Erythroblast (primary cell): Measurements from ENCODE around the gene TOX2.

Source experiments
- GATA1 ChIP-seq: IDR thresholded peaks from 2 replicates; pipeline ENCODE4 v1.6.1; 2011; ENCODE audit warnings: low read depth, mild to moderate bottlenecking, control low read depth, low read length, moderate library complexity
- POLR2A ChIP-seq: IDR thresholded peaks from 2 replicates; pipeline ENCODE4 v1.6.1; 2011; ENCODE audit warnings: mild to moderate bottlenecking, low read length

- no peak for TF ChIP-seq POLR2A
- TF ChIP-seq GATA1, result no peak
These were observed 160.7 kb downstream of the TOX2 start for GRCh38 chr20:44075191-44075949.
